Measurements from ENCODE around the gene BAHD1. TPM values are rescaled to one million over a fixed set of nuclear protein-coding genes. Genes with fewer than 3 reads are reported as not detected.
A peak's percentile ranks its signal among the peaks of the same experiment; 100 is the strongest.

The BAHD1 gene
- polyA plus RNA-seq, 3 donors = 0.67 to 8.9 (median 0.79) TPM

DNA sequence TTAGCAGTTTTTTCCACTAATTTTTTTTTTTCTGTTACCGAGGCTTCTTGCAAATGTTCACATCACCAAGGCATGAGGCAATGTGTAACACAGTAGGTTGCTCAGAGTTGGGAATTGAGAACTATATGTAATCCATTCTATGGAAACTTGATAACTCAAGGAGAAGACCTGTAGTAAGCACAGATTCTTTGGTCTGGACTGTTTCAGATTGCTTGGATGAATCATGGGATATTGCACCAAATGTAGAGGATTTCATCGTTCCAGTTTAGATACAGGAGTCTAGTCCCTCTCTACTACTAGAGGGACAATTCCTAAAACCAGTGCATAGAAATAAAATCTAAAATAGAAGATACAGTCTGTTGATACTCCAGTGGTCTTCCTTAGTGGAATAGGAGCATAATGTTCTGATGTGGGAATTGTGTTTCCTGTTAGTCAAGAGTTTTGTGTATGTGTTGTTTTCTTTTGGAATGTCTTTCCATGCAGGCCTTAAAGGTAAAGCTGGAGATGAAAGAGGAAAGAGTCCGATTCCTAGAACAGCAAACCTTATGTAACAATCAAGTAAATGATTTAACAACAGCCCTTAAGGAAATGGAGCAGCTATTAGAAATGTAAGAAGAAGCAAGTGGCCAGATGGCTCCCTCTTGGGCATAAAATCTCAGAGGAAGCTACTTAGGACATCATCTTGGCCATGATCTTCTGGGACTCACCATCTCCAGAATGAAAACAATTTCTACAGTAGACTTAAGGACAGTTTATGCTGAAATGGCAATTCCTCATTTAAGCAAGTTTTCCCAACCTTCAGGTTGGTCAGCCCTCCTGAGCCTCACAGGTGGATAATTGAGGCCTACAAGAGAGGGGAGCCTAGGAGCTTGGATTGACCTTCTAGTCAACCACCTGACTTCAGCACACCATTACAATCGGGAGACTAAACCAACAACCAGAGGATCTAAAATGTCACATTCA is 47.5 kb upstream of the BAHD1 start:
- peaks cover 13% of the 10 kb centered on the region for H3K79me2 ChIP-seq (ENCODE audit: insufficient read depth, low read length)
- no peak overlapping the region for H2AFZ ChIP-seq (ENCODE audit: insufficient read depth, low read depth, low read length, poor library complexity, severe bottlenecking)
- no peak for TF ChIP-seq CTCF (IDR thresholded peaks at IDR 0.05)
- no peak overlapping the region for H3K4me2 ChIP-seq (replicated peaks; ENCODE audit: extremely low read depth, low read length, poor library complexity, severe bottlenecking)
- Mint-ChIP-seq H3K27me3 (ENCODE audit: low read depth in 3 of 3) (no peaks in the 10 kb centered on the region), H3K9me3 (peaks cover 0 to under 1% (median 0%) of the 10 kb centered on the region in 7 donors), H3K36me3 (peaks cover 37 to 41% of the 10 kb centered on the region in 2 donors), H3K4me3 (no peak overlapping the region), H3K4me1 (peaks cover 69% of the 10 kb centered on the region), H3K27ac (no peak overlapping the region)
- WGBS (ENCODE audit: insufficient coverage) = 100% methylated on average over 1 of the region's 4 CpGs
- H3K27me3 ChIP-seq (ENCODE audit: control insufficient read depth in 2 of 2, insufficient read depth in 2 of 2, low read length in 2 of 2) = no peaks in the 10 kb centered on the region
- H4K20me1 ChIP-seq (ENCODE audit: insufficient read depth, low read length) = no peaks in the 10 kb centered on the region
- no peak overlapping the region for H3K4me3 ChIP-seq (replicated peaks in 1 of 3; ENCODE audit: low read depth in 2 of 3, low read length in 3 of 3)
- intact Hi-C loops (cut with micrococcal nuclease) = no loop called here
- peaks cover 74 to 79% of the 10 kb centered on the region in 2 donors for H3K4me1 ChIP-seq (ENCODE audit: control insufficient read depth in 1 of 2, insufficient read depth in 2 of 2, low read length in 2 of 2)
- H3K9ac ChIP-seq (ENCODE audit: insufficient read depth, low read length, poor library complexity, severe bottlenecking) = no peak overlapping the region
- no peaks in the 10 kb centered on the region for H3K9me3 ChIP-seq (replicated peaks in 1 of 2; ENCODE audit: control insufficient read depth in 1 of 2, insufficient read depth in 1 of 2, low read length in 2 of 2)
- no peak for DNase-seq
- H3K27ac ChIP-seq (ENCODE audit: low read depth in 1 of 2, low read length in 2 of 2) = peak overlapping the region in 1 of 2 donors; percentile 2
- peaks cover 13 to 35% of the 10 kb centered on the region in 2 donors for H3K36me3 ChIP-seq (replicated peaks in 1 of 2; ENCODE audit: control insufficient read depth in 1 of 2, insufficient read depth in 2 of 2, low read length in 2 of 2)

- H3K4me2 ChIP-seq (replicated peaks; ENCODE audit: extremely low read depth, low read length, poor library complexity, severe bottlenecking) = peak overlapping the region; percentile 57
- intact Hi-C loops (cut with micrococcal nuclease) = no loop called here
- H2AFZ ChIP-seq (ENCODE audit: insufficient read depth, low read depth, low read length, poor library complexity, severe bottlenecking) = no peak overlapping the region
These were observed 42.9 kb upstream of the BAHD1 start for GRCh38 chr15:40397688-40398412.

More at GRCh38 chr15:40397688-40398412, 42.9 kb upstream of the BAHD1 start:
- no peak for DNase-seq
- 67% methylated on average over 1 of the region's 8 CpGs for WGBS (ENCODE audit: insufficient coverage)
- Mint-ChIP-seq H3K4me3 (peak overlapping the region; percentile 51 to 56), H3K9me3 (no peaks in the 10 kb centered on the region), H3K36me3 (peaks cover 9 to 12% of the 10 kb centered on the region in 2 donors), H3K27ac (peak overlapping the region; percentile 61 to 94 (median 82)), H3K27me3 (ENCODE audit: low read depth in 3 of 3) (peaks cover 0 to 1% (median 0%) of the 10 kb centered on the region in 3 donors), H3K4me1 (peaks cover 63% of the 10 kb centered on the region)
- H3K9ac ChIP-seq (ENCODE audit: insufficient read depth, low read length, poor library complexity, severe bottlenecking) = no peak overlapping the region
- peaks cover 62 to 71% of the 10 kb centered on the region in 2 donors for H3K4me1 ChIP-seq (ENCODE audit: control insufficient read depth in 1 of 2, insufficient read depth in 2 of 2, low read length in 2 of 2)
- H3K4me3 ChIP-seq (replicated peaks in 1 of 3; ENCODE audit: low read depth in 2 of 3, low read length in 3 of 3) = peak overlapping the region in 1 of 3 experiments; percentile 38
- H3K27me3 ChIP-seq (ENCODE audit: control insufficient read depth in 2 of 2, insufficient read depth in 2 of 2, low read length in 2 of 2) = no peaks in the 10 kb centered on the region
- no peak for TF ChIP-seq CTCF (IDR thresholded peaks at IDR 0.05)
- no peaks in the 10 kb centered on the region for H3K9me3 ChIP-seq (replicated peaks in 1 of 2; ENCODE audit: control insufficient read depth in 1 of 2, insufficient read depth in 1 of 2, low read length in 2 of 2)
- peak overlapping the region; percentile 59 to 72 for H3K27ac ChIP-seq (ENCODE audit: low read depth in 1 of 2, low read length in 2 of 2)
- peaks cover 0 to 11% of the 10 kb centered on the region in 2 donors for H3K36me3 ChIP-seq (replicated peaks in 1 of 2; ENCODE audit: control insufficient read depth in 1 of 2, insufficient read depth in 2 of 2, low read length in 2 of 2)
- no peaks in the 10 kb centered on the region for H4K20me1 ChIP-seq (ENCODE audit: insufficient read depth, low read length)
- H3K79me2 ChIP-seq (ENCODE audit: insufficient read depth, low read length) = peaks cover 7% of the 10 kb centered on the region

Data from CD14-positive monocyte (primary cell).